GM18499 (cell line): ENCODE data around the gene MBD3L1.
A peak's percentile ranks its signal among the peaks of the same experiment; 100 is the strongest.

ENCODE experiments used
- ATAC-seq: cut with Tn5 transposase; IDR thresholded peaks from one replicate; pipeline ENCODE4 v1.9.1; 2021; ENCODE audit warnings: moderate number of reproducible peaks; ENCODE audit not compliant: insufficient read depth, unreplicated experiment

Gene MBD3L1

DNA sequence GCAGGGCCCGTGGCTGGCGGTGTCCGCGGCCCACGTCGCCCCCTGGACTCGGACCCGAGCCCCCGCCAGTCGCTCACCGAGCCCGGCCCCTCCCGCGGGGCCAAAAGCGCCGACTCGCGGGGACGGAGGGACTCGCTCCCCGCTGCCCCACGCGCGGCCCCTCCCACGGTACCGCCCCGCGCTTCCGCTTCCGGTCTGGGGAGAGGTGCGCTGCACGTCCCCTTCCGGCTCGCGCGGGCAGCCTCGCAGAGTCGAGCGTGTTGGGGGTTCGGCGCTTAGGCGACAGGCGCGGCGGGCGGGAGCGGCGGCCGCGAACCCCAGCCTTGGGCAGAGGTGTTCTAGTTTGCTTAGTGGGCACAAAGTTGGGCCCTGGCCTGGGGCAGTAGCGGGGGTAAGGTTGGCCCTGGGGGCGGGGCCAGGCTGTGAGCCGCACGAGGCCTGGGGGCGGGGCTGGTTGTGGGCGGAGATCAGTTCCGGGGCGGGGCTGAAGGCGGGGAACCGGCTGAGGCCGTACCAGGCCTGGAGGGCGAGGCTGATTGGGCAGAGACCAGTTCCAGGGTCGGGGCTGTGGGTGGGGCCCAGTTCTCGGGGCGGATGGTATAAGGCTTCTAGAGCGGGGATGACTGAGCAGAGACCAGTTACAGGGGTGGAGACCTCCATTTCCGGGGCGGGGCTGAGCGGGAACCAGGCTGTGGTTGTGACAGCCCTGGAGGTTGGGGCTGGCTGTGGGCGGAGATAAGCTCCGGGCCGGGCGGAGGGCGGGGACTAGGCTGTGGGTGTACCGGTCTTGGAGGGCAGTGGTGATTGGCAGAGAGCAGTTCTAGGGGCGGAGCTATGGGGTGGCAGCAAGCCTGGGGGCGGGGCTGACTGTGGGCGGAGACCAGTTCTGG lies at the start of gene MBD3L1, which contains the start of gene ZNF558:
Gene MBD3L1, plus strand, starts transcription at position 246 of the 890 bp plus-strand sequence. CDS start 10,302 bp downstream, outside the sequence.
Gene ZNF558, minus strand, starts transcription at position 173 of the 890 bp plus-strand sequence. CDS start 9,645 bp downstream, outside the sequence.
- peak; percentile 68 for ATAC-seq

DNA sequence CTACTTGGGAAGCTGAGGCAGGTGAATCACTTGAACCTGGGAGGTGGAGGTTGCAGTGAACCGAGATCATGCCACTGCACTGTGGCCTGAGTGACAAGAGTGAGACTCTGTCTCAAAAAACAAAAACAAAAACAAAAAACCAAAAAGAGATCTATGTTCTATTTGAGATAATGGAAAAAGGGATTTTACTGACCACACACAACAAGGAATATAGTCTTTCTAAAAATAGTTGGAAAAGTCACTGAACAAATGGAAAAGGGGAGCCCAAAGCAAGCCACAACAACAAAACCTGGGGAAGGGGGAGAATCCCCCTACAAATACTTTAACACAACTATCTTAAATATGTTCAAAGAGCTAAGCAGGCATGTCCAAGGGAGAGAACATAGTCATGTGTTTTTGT lies 37.4 kb upstream of the MBD3L1 start:
- no peak for ATAC-seq

DNA sequence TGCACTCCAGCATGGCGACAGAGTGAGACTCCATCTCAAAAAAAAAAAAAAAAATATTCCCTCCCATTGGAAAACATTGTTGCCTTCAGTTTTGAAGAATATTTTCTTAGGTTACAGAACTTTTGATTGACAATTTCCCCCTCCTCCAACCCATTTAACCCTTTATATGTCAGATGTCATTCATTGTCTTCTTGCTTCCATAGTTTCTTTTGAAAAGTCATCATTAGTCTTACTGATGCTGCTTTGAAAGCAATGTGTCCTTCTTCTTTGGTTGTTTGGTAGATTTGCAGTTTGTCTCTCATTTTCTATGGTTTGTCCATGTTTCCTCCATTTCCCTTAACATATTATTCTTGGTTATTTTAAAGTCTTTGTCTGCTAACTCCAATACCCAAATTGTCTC lies 25.5 kb upstream of the MBD3L1 start:
- no peak for ATAC-seq

DNA sequence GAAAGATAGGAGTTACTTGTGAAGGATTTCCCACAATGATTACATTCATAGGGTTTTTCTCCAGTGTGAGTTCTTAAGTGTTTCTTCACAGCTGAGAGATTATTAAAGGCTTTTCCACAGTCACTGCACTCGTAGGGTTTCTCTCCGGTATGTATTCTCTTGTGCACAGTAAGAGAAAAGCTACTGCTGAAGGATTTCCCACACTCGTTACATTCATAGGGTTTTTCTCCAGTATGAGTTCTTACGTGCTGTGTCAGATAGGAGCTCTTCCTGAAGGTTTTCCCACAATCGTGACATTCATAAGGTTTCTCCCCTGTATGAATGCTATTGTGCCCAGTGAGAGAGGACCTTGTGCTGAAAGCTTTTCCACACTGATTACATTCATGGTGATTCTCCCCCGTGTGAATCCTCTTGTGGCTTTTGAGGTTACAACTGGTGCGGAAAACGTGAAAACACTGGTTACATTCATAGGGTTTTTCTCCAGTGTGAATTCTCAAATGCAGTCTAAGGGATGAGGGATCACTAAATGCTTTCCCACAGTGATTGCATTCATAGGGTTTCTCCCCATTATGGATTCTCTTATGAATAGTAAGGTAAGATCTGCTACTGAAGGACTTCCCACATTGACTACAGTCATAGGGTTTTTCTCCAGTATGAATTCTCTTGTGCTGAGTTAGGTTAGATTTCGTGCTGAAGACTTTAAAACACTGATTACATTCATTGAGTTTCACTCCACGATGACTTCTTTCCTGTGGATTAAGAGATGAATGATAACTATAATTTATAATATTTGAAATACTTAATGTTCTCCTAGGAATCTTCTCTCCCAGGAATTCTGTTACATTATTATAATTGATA lies 20.6 kb upstream of the MBD3L1 start:
- no peak for ATAC-seq

DNA sequence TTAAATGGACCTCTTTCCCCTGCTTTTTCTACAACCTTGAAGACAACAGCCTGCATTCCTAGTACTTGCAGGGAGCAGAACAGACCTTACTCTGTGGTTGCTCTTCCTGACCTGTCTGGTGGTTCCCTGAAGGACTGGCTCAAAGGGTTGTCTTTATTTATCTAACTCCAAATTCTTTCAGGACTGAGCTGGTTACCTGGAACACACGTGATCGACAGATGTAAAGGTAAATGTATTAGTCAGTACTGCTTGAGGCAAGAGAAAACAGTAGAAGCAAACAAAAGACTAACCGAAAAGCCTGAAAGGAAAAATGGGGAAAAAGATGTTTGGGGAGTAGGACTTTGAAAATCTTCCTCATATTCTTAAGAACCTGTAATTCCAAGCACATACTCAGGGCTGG lies 18.0 kb upstream of the MBD3L1 start:
- ATAC-seq, result no peak

DNA sequence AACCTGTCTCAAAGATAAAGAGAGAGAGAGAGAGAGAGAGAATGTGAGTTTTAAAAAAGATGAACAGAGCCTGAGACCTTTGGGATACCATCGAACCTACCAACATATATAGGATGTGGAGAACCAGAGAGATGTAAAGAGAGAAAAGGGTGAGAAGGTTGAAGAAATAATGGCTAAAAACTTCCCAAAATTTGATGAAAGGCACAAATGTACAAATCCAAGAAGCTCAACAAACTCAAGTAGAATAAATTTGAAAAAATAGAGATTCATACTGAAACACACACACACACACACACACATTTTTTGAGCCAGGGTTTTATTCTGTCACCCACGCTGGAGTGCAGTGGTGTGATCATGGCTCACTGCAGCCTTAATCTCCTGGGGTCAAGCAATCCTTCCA lies 16.4 kb upstream of the MBD3L1 start:
- ATAC-seq, result no peak

DNA sequence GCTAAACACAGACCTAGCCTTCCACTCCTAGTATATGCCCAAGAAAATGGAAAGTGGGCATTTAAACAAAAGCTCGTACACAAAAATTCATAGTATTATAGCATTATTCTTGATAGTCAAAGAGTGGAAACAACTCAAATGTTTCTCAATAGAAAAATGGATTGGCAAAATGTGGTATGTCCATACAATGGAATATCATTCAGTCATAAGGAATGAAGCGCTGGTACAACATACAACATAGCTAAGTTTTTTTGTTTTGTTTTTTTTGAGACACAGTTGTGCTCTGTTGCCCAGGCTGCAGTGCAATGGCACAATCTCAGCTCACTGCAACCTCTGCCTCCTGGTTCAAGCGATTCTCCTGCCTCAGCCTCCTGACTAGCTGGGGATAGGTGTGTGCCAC lies 11.9 kb upstream of the MBD3L1 start:
- no peak for ATAC-seq

DNA sequence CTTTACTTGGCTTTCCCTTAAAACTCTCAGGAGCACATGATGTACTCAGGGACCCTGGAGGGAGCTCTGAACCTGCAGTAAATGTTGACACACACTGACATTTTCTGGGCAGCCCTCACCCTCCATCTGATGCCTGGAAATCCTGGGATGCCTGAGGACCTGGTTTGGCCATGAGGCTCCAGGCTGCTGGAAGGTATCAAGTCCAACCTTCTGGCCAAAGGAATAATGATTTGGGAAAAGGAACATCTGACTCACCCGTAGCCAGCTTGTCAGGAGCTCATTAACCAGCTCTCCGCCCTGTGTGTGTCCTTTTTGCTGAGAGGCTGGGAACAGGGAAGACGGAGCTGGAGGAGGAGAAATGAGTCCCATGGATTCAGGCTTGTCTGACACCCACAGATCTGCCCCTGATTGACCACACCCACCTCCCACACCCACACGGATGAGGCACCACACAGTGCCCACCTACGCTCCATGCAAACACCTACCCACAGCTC lies 10.4 kb upstream of the MBD3L1 start:
- no peak for ATAC-seq

DNA sequence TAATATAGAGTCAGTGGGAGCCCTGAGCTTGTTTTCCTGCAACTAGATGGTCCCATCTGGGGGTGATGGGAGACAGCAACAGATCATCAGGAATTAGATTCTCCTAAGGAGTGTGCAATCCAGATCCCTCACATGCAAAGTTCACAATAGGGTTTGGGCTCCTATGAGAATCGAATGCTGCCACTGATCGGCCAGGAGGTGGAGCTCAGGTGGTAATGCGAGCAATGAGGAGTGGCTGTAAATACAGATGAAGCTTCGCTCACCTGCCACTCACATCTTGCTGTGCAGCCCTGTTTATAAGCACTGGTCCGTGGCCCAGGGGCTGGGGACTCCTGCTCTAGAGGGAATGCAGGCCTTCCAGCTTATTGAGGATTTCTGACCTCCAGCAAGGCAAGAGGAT lies 5.8 kb upstream of the MBD3L1 start:
- no peak for ATAC-seq

DNA sequence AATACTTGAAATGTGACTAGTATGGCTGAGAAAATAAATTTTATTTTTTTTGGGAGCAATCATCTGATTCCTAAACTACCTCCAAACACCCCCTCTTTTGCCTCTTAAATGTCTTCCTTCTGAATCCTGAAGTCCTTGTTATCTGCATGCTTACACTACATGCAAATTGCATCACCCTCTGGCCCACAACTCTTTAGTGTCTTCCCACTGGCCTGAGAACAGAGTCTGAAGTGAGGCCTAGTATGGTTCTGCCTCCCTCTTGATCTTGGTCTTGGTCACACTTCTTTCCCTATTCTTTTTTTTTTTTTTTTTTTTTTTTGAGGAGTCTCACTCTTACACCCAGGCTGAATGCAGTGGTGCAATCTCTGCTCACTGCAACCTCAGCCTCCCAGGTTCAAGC lies 4.9 kb upstream of the MBD3L1 start:
- no peak for ATAC-seq

DNA sequence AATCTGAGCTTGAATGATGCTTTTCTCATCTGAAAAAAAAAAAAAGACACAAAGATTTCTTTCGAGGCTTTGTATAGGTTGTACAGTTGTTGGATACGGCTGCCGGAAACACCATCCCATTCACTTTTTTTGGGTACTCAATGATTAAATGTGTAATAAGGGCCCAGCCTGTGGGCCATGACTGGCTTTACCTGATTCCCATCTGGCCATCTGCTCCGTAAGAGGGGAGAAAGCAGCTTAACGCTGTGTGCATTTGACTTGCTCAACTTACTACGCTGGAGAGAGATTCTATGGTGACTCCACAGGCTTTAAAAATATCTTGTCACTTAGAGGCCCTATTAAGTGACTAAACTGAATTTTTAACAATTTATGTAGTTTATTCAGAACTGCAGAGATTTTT lies 804 bp upstream of the MBD3L1 start:
- ATAC-seq, result no peak

DNA sequence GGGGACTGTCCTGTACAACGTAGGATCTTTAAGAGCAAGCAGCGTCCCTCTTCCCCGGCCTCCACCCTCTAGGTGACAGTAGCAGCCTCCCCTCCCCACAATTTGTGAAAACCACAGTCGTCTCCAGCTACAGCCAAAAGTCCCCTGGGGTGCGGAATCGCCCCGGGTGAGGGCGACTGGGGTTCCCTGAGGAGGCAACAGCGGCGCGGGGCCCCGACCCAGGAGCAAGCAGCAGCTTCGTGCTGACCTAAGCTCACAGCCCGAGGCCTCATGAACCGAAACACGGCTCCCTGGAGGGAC lies 395 bp upstream of the MBD3L1 start:
- peak; percentile 14 for ATAC-seq

DNA sequence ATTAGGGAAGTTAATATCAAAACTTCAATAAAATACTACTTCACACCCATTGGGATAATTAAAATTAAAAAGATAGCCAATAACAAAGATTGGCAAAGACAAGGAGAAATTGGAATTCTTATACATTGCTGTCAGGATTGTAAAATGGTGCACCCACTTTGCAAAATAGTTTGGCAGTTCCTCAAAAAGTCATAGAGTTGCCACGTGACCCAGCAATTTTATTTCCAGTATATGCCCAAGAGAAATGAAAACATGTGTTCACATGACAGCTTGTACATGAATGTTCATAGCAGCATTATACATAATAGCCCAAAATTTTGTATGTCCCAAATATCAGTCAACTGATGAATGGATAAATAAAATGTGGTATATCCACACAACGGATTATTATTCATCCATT lies 3.3 kb downstream of the MBD3L1 start:
- no peak for ATAC-seq

DNA sequence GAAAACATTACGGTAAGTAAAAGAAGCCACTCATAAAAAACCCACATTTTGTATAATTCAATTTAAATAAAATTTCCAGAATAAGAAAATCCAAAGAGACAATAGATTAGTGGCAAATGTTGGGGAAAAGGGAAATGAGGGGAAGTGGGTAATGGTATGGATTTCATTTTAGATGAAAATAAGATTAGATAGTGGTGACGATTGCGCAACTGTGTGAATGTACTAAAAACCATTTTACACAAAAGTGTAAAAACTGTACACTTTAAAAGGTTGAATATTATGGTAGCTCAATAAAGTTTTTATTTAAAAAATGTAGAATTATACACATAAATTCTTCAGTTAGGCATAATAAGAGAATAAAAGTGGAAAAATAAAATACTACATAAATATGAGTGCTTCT lies 3.7 kb downstream of the MBD3L1 start:
- no peak for ATAC-seq

DNA sequence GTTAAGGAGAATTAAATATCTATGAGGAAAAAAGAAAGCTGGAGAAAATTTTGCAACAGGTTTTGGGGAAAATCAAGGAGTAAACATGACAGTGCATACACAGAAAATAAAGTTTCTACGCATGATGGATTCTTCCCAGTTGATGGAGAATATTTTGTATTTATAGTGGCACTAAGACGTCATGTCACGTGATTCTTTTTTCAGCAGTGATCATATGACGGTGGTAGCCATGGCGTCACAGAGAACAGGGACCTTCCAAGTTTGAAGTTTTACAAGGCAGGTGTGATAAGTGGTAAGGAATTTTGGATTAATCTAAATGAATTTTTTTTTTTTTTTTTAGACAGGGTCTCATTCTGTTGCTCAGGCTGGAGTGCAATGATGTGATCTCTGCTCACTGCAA lies 8.5 kb downstream of the MBD3L1 start:
- no peak for ATAC-seq

DNA sequence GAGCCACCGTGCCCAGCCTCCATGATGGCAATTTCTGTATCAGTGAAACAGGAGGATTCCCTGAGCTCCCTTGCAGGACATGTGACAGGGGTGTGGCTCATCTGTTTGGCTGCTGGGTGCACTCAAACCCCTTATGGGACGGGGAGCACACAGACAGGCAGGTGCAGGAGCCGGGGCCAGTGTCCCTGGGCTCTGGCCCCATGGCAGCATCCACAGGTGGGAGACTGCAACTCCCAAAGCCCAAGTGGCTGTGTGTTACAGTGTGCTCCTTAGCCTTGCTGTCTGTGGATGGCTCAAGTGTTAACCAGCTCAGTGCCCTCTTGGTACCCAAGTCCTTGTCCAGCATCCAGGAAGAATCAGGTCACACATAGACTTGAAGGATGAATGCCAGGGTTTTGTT lies 14.6 kb downstream of the MBD3L1 start:
- ATAC-seq, result no peak

DNA sequence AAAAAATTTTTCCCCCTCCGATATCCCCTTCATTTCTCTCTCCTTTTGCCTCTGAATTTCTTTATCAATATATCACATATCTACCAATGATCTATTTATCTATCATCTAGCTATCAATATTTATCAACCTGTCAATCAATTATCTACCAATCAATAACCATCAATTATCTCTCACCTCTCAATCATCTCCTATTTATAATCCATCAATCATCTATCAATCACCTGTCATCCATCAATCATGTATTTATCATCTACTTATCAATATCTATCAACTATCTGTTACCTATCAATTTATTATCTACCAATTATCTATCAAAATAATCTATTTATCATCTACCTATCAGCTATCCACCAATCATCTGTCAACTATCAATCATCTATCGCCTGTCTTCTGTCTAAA lies 17.1 kb downstream of the MBD3L1 start:
- no peak for ATAC-seq

DNA sequence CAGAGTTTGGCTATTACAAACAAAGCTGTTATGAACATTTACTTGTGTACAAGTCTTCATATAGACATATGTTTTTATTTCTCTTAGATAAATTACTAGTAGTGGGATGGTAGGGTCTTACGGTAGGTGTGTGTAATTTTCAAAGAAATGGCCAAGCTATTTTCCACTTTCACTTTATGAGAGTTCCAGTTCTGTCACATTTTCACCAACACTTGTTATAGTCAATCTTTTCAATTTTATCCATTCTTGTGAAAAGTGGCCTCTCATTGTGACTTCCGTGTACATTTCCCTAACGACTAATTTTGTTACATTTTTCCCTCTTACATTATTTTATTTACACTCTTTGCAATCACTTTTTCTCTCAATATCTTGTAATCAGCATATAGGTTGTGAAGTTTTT lies 18.3 kb downstream of the MBD3L1 start:
- no peak for ATAC-seq

DNA sequence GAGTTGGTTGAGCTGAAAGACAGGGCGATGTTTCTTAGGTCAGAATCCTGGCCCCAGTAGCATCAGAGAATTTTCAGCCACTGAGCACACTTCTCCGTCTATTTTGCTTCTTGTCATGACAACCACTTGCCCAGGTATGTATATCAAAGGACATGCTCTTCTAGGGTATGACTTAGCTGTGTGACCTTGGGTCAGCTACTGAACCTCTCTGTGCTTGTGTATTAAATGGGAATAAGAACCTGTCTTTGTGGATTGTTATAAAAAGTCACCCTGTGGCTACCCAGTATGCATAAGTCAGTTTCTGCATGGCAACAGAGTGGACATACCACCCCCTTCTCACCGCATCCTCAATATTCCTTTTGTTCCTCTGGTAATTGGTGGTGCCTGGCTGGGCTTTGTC lies 26.1 kb downstream of the MBD3L1 start:
- ATAC-seq, result no peak

DNA sequence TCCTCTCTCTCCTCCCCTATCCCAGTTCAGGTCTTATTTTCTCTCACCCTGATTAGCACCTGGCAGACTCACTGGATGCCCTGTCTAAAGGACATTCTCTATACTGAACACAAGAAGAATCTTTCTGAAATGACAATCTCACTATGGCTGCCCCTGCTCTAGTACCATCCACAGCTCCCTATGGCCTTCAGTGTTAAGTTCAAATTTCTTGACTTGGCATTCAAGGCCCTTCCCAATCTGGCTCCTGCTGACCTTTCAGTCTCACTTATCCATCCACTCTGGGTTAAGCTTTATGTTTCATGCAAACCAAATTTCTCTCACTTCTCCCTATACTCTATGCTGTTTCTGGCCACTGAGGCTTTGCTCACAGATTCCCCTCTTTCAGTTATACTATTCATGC lies 34.2 kb downstream of the MBD3L1 start:
- ATAC-seq, result no peak
